ENCODE data around the gene LRMDA.

Gene LRMDA

GRCh38 chr10:75402486-75403143 lies 28.8 kb upstream of the LRMDA start:
- no peak for DNase-seq

GRCh38 chr10:75403144-75403938 lies 28.1 kb upstream of the LRMDA start:
- no peak for DNase-seq

GRCh38 chr10:75403939-75404814 lies 27.2 kb upstream of the LRMDA start:
- DNase-seq: no peak

- no peak for DNase-seq
These were observed 26.4 kb upstream of the LRMDA start for GRCh38 chr10:75404815-75405597.

- DNase-seq: no peak
These were observed 25.6 kb upstream of the LRMDA start for GRCh38 chr10:75405598-75406461.

- no peak for DNase-seq
These were observed 24.8 kb upstream of the LRMDA start for GRCh38 chr10:75406462-75407223.

- DNase-seq: no peak
These were observed 24.2 kb upstream of the LRMDA start for GRCh38 chr10:75407224-75407712.

- no peak for DNase-seq
These were observed 23.5 kb upstream of the LRMDA start for GRCh38 chr10:75407713-75408508.

- DNase-seq: no peak
These were observed 22.9 kb upstream of the LRMDA start for GRCh38 chr10:75408509-75408875.

GRCh38 chr10:75408911-75409885 lies 22.2 kb upstream of the LRMDA start:
- no peak for DNase-seq

- DNase-seq: no peak
These were observed 21.1 kb upstream of the LRMDA start for GRCh38 chr10:75410132-75411005.

- no peak for DNase-seq
These were observed 16.9 kb upstream of the LRMDA start for GRCh38 chr10:75414527-75414926.

- DNase-seq: peak; percentile 2
These were observed 13.9 kb upstream of the LRMDA start for GRCh38 chr10:75417522-75417927.

- DNase-seq: no peak
These were observed 13.1 kb upstream of the LRMDA start for GRCh38 chr10:75418293-75418692.

- no peak for DNase-seq
These were observed 12.7 kb upstream of the LRMDA start for GRCh38 chr10:75418712-75419111.

- DNase-seq: no peak
These were observed 8.5 kb upstream of the LRMDA start for GRCh38 chr10:75422913-75423312.

GRCh38 chr10:75424571-75424970 lies 6.9 kb upstream of the LRMDA start:
- DNase-seq: no peak

Data from NCI-H2081 treated with DMSO at 0.1 percent for 48 hours (cell line).